Measurements from ENCODE around the gene ENTPD7.
"Not testable (repeated sequence)": the region's sequence is repeated elsewhere in the genome, so short reads cannot be mapped to it uniquely, and the experiment has no call there.

The ENTPD7 gene

GRCh38 chr10:99733366-99733765 is 74.1 kb downstream of the ENTPD7 start:
- H3K4me3 Mint-ChIP-seq: peak overlapping the region; percentile 99
- H3K9me3 Mint-ChIP-seq: no peaks in the 10 kb centered on the region
- H3K4me1 Mint-ChIP-seq (ENCODE audit: low read depth): peaks cover 46% of the 10 kb centered on the region
- peak overlapping the region; percentile 66 for H3K27ac Mint-ChIP-seq
- H3K36me3 Mint-ChIP-seq (ENCODE audit: low read depth): peaks cover 79% of the 10 kb centered on the region
- no peak for DNase-seq
- no peaks in the 10 kb centered on the region for H3K27me3 Mint-ChIP-seq

GRCh38 chr10:99734111-99734510 is 74.8 kb downstream of the ENTPD7 start:
- not testable (repeated sequence) for H3K27me3 Mint-ChIP-seq, DNase-seq, H3K9me3 Mint-ChIP-seq, H3K27ac Mint-ChIP-seq
- H3K36me3 Mint-ChIP-seq (ENCODE audit: low read depth): peaks cover 79% of the 10 kb centered on the region
- H3K4me3 Mint-ChIP-seq: peak overlapping the region; percentile 99
- peaks cover 42% of the 10 kb centered on the region for H3K4me1 Mint-ChIP-seq (ENCODE audit: low read depth)

GRCh38 chr10:99740260-99740659 is 81.0 kb downstream of the ENTPD7 start:
- DNase-seq: no peak
- H3K4me1 Mint-ChIP-seq (ENCODE audit: low read depth): peaks cover 40% of the 10 kb centered on the region

GRCh38 chr10:99740933-99741559 is 81.7 kb downstream of the ENTPD7 start:
- H3K4me1 Mint-ChIP-seq (ENCODE audit: low read depth): peaks cover 35% of the 10 kb centered on the region
- no peak overlapping the region for H3K4me3 Mint-ChIP-seq
- no peak for DNase-seq
- peaks cover 100% of the 10 kb centered on the region for H3K36me3 Mint-ChIP-seq (ENCODE audit: low read depth)
- peaks cover 13% of the 10 kb centered on the region for H3K9me3 Mint-ChIP-seq
- H3K27me3 Mint-ChIP-seq: no peaks in the 10 kb centered on the region
- no peak overlapping the region for H3K27ac Mint-ChIP-seq

More at GRCh38 chr10:99740260-99740659, 81.0 kb downstream of the ENTPD7 start:
- Mint-ChIP-seq H3K4me3 (no peak overlapping the region), H3K9me3 (peaks cover 13% of the 10 kb centered on the region), H3K36me3 (ENCODE audit: low read depth) (peaks cover 99% of the 10 kb centered on the region), H3K27me3 (no peaks in the 10 kb centered on the region), H3K27ac (no peak overlapping the region)

GRCh38 chr10:99742254-99742653 is 82.9 kb downstream of the ENTPD7 start:
- no peak overlapping the region for H3K27ac Mint-ChIP-seq
- no peak for DNase-seq
- H3K9me3 Mint-ChIP-seq: peaks cover 13% of the 10 kb centered on the region
- H3K4me3 Mint-ChIP-seq: no peak overlapping the region
- peaks cover 96% of the 10 kb centered on the region for H3K36me3 Mint-ChIP-seq (ENCODE audit: low read depth)
- no peaks in the 10 kb centered on the region for H3K27me3 Mint-ChIP-seq
- H3K4me1 Mint-ChIP-seq (ENCODE audit: low read depth): peaks cover 32% of the 10 kb centered on the region

GRCh38 chr10:99742701-99743100 is 83.4 kb downstream of the ENTPD7 start:
- no peak for DNase-seq
- H3K36me3 Mint-ChIP-seq (ENCODE audit: low read depth): peaks cover 96% of the 10 kb centered on the region
- H3K27me3 Mint-ChIP-seq: no peaks in the 10 kb centered on the region
- no peak overlapping the region for H3K27ac Mint-ChIP-seq
- H3K4me3 Mint-ChIP-seq: no peak overlapping the region
- peaks cover 28% of the 10 kb centered on the region for H3K4me1 Mint-ChIP-seq (ENCODE audit: low read depth)
- H3K9me3 Mint-ChIP-seq: peaks cover 13% of the 10 kb centered on the region

GRCh38 chr10:99743841-99744240 is 84.5 kb downstream of the ENTPD7 start:
- Mint-ChIP-seq H3K27ac (no peak overlapping the region), H3K27me3 (no peaks in the 10 kb centered on the region), H3K36me3 (ENCODE audit: low read depth) (peaks cover 96% of the 10 kb centered on the region), H3K4me1 (ENCODE audit: low read depth) (peaks cover 31% of the 10 kb centered on the region), H3K4me3 (no peak overlapping the region), H3K9me3 (peaks cover 13% of the 10 kb centered on the region)
- no peak for DNase-seq

- Mint-ChIP-seq H3K36me3 (ENCODE audit: low read depth) (peaks cover 96% of the 10 kb centered on the region), H3K4me1 (ENCODE audit: low read depth) (peaks cover 29% of the 10 kb centered on the region)
- H3K4me3 Mint-ChIP-seq, H3K27ac Mint-ChIP-seq, H3K9me3 Mint-ChIP-seq, DNase-seq, H3K27me3 Mint-ChIP-seq: not testable (repeated sequence)
Observed at GRCh38 chr10:99746166-99746565, 86.9 kb downstream of the ENTPD7 start.

GRCh38 chr10:99748823-99749451 is 89.6 kb downstream of the ENTPD7 start:
- Mint-ChIP-seq H3K4me1 (ENCODE audit: low read depth) (peaks cover 8% of the 10 kb centered on the region), H3K9me3 (no peaks in the 10 kb centered on the region), H3K27me3 (no peaks in the 10 kb centered on the region), H3K4me3 (no peak overlapping the region), H3K27ac (no peak overlapping the region), H3K36me3 (ENCODE audit: low read depth) (peaks cover 94% of the 10 kb centered on the region)
- DNase-seq: no peak

GRCh38 chr10:99750641-99751040 is 91.3 kb downstream of the ENTPD7 start:
- H3K4me1 Mint-ChIP-seq (ENCODE audit: low read depth): peaks cover 6% of the 10 kb centered on the region
- no peak overlapping the region for H3K27ac Mint-ChIP-seq
- no peaks in the 10 kb centered on the region for H3K9me3 Mint-ChIP-seq
- no peak for DNase-seq
- H3K4me3 Mint-ChIP-seq: no peak overlapping the region
- peaks cover 94% of the 10 kb centered on the region for H3K36me3 Mint-ChIP-seq (ENCODE audit: low read depth)
- H3K27me3 Mint-ChIP-seq: no peaks in the 10 kb centered on the region

GRCh38 chr10:99754670-99755069 is 95.4 kb downstream of the ENTPD7 start:
- Mint-ChIP-seq H3K27ac (no peak overlapping the region), H3K27me3 (no peaks in the 10 kb centered on the region), H3K36me3 (ENCODE audit: low read depth) (peaks cover 97% of the 10 kb centered on the region), H3K4me1 (ENCODE audit: low read depth) (no peaks in the 10 kb centered on the region), H3K4me3 (no peak overlapping the region), H3K9me3 (no peaks in the 10 kb centered on the region)
- DNase-seq: no peak

All from activated T-cell treated with anti-CD3 and anti-CD28 coated beads, Interleukin-2, amount 50 U/mL, for 24 hours (primary cell).